BLaER1 treated with 17β-estradiol and CSF1 and Interleukin-3, amounts not matched to agents 10 nM and 100 nM (cell line): ENCODE results near the gene CDK19.

Source experiments
- H3K27ac ChIP-seq, 11 experiments: shearing (Covaris generic); formaldehyde crosslinking; 2 replicates each; pipeline ENCODE4 v1.8.1; 2022
- H3K27me3 ChIP-seq, 11 experiments: shearing (Covaris generic); formaldehyde crosslinking; 2 replicates each; pipeline ENCODE4 v1.8.1; 2022
- H3K36me3 ChIP-seq, 11 experiments: shearing (Covaris generic); formaldehyde crosslinking; 2 replicates each; pipeline ENCODE4 v1.8.1; 2022
- H3K4me1 ChIP-seq, 10 experiments: shearing (Covaris generic); formaldehyde crosslinking; 2 replicates each; pipeline ENCODE4 v1.8.1; 2022
- H3K4me2 ChIP-seq, 11 experiments: shearing (Covaris generic); formaldehyde crosslinking; 2 replicates each; pipeline ENCODE4 v1.8.1; 2022
- H3K4me3 ChIP-seq, 10 experiments: shearing (Covaris generic); formaldehyde crosslinking; 2 replicates each; pipeline ENCODE4 v1.8.1; 2022
- H3K9ac ChIP-seq, 11 experiments: shearing (Covaris generic); formaldehyde crosslinking; 2 replicates each; pipeline ENCODE4 v1.8.1; 2022
- H3K9me3 ChIP-seq, 11 experiments: shearing (Covaris generic); formaldehyde crosslinking; replicated peaks in 1 of 11; 2 replicates each; pipeline ENCODE4 v1.8.1; 2022
- H4K20me1 ChIP-seq, 11 experiments: shearing (Covaris generic); formaldehyde crosslinking; 2 replicates each; pipeline ENCODE4 v1.8.1; 2022
- Cebpa-rat ChIP-seq, 11 experiments: shearing (Covaris generic); IDR thresholded peaks; 2 replicates each; pipeline ENCODE4 v1.8.1; 2022

The CDK19 gene

DNA sequence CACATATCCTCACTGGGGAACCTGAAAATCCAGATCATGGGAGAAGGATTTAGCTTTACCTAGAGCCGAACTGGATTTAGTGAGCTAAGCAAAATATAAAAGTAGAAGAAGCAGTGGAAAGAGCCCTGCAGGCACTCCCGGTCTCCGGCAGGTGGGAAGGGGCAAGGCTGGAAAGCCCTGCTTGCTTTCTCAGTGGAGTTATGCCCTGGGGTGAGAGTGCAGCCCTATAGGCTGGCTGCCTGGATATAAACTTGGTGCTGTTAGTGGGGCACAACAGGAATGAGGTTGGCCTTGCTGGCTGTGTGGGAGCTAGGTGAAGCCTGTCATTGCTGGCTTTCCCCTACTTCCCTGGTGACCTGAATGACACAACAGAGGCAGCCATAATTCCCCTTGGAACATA lies 122.0 kb downstream of the CDK19 start:
- peaks cover 22 to 24% (median 22%) of the 10 kb centered on the region in 10 experiments for H3K4me1 ChIP-seq
- H3K9me3 ChIP-seq: peaks cover 30 to 49% (median 40%) of the 10 kb centered on the region in 11 experiments
- peaks cover 17 to 44% (median 36%) of the 10 kb centered on the region in 11 experiments for H3K36me3 ChIP-seq
- H3K4me2 ChIP-seq: no peak overlapping the region
- TF ChIP-seq Cebpa-rat (IDR thresholded peaks at IDR 0.05): no peak
- no peaks in the 10 kb centered on the region for H3K27me3 ChIP-seq
- H3K9ac ChIP-seq: no peak overlapping the region
- H3K27ac ChIP-seq: no peak overlapping the region
- no peak overlapping the region for H3K4me3 ChIP-seq
- peaks cover 20 to 25% (median 21%) of the 10 kb centered on the region in 11 experiments; a peak in 18 of 22 replicates for H4K20me1 ChIP-seq

DNA sequence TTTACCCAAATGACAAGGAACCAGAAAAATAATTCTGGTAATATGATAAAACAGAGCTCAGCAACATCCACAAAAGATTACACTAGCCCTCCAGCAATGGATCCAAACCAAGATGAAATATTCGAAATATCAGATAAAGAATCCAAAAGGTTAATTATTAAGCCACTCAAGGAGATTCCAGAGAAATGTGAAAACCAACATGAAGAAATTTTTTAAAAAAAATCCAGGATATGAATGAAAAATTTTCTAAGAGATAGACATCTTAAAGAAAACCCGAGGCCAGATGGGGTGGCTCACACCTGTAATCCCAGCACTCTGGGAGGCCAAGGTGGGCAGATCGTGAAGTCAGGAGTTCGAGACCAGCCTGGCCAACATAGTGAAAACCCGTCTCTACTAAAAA lies 124.4 kb downstream of the CDK19 start:
- no peak overlapping the region for H3K27ac ChIP-seq
- H3K36me3 ChIP-seq: peaks cover under 1 to 26% (median 15%) of the 10 kb centered on the region in 11 experiments; a peak in 13 of 22 replicates
- no peak overlapping the region for H3K4me3 ChIP-seq

DNA sequence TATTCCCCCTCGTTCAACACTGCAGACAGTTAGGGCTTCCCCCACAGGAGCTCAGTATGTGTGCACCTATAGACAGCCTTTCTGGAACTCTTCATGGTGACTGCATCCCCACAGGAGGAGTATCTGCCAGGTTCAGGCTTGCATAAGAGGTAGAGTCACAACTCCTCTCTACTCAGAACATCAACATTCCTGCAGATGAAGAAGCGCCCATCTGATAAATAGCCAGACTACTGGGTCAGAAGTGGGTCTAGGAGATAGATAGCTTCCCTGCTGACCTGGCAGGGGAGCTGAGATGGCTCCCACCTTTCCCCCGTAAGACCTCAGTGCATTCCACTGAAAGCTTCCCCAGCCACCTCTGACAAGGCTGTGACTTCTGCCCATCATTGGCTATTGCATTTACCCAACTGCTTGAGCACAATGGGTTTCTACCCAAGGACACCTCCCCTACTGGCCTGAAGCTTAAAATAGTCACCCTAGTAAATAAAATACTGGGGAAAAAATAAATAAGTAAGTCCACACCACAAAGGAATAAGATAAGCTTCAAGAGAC lies 125.1 kb downstream of the CDK19 start:
- peak overlapping the region; percentile 23 to 76 (median 63); a peak in 20 of 22 replicates for H3K4me2 ChIP-seq
- H3K36me3 ChIP-seq: peaks cover 0 to 26% (median 14%) of the 10 kb centered on the region in 11 experiments; a peak in 13 of 22 replicates
- no peak overlapping the region for H3K4me3 ChIP-seq
- no peak overlapping the region for H3K9ac ChIP-seq
- H3K4me1 ChIP-seq: peaks cover 36 to 47% (median 40%) of the 10 kb centered on the region in 10 experiments
- H3K27ac ChIP-seq: no peak overlapping the region
- H3K27me3 ChIP-seq: no peaks in the 10 kb centered on the region
- peaks cover 20 to 28% (median 24%) of the 10 kb centered on the region in 11 experiments; a peak in 18 of 22 replicates for H4K20me1 ChIP-seq
- TF ChIP-seq Cebpa-rat (IDR thresholded peaks at IDR 0.05): no peak
- peaks cover 12 to 21% (median 17%) of the 10 kb centered on the region in 11 experiments; a peak in 18 of 22 replicates for H3K9me3 ChIP-seq

More for the DNA sequence above, 124.4 kb downstream of the CDK19 start:
- Histone ChIP-seq H3K4me1 (peaks cover 36 to 46% (median 40%) of the 10 kb centered on the region in 10 experiments), H3K4me2 (no peak overlapping the region), H3K9me3 (peaks cover 12 to 25% (median 19%) of the 10 kb centered on the region in 11 experiments; a peak in 18 of 22 replicates), H3K9ac (no peak overlapping the region), H3K27me3 (no peaks in the 10 kb centered on the region), H4K20me1 (peaks cover 20 to 28% (median 24%) of the 10 kb centered on the region in 11 experiments; a peak in 18 of 22 replicates)
- TF ChIP-seq Cebpa-rat (IDR thresholded peaks at IDR 0.05): no peak

DNA sequence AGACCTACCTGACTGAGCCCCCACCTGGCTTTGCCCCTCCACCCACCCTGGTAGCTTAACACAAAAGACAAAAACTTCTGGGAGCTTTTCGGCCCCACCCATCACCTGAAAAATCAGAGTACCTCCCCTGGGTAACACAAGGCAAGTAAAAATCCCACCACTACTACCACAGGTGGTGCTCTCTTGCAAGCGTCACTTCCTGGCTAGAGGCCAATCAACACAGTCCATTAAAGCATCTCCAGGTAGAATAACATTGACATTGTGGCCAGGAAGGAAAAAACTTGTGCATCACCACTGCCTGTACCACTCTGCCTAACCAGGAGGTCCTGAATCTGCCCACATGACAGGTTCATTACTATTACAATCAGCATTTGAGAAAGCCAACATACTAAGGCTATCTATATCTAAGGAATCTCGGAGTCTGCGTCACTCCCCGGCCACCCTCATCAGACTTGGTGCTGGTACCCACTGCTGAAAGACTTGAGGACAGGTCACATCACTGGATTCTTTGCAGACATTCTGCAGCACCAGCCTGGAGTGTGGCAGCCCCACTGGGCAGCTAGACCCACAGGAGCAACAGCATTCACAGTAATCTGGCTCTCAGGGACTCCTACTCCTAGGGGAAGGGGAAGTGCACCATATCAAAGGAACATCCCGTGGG lies 125.9 kb downstream of the CDK19 start:
- Histone ChIP-seq H3K9me3 (peaks cover 4 to 13% (median 10%) of the 10 kb centered on the region in 11 experiments; a peak in 16 of 22 replicates), H3K27me3 (no peaks in the 10 kb centered on the region), H3K9ac (no peak overlapping the region), H3K27ac (no peak overlapping the region), H4K20me1 (peaks cover 20 to 28% (median 24%) of the 10 kb centered on the region in 11 experiments; a peak in 18 of 22 replicates), H3K4me1 (peaks cover 36 to 47% (median 40%) of the 10 kb centered on the region in 10 experiments), H3K4me2 (peak overlapping the region; percentile 23 to 76 (median 63); a peak in 21 of 22 replicates), H3K36me3 (peaks cover 0 to 23% (median 14%) of the 10 kb centered on the region in 11 experiments; a peak in 14 of 22 replicates), H3K4me3 (no peak overlapping the region)
- TF ChIP-seq Cebpa-rat (IDR thresholded peaks at IDR 0.05): no peak

DNA sequence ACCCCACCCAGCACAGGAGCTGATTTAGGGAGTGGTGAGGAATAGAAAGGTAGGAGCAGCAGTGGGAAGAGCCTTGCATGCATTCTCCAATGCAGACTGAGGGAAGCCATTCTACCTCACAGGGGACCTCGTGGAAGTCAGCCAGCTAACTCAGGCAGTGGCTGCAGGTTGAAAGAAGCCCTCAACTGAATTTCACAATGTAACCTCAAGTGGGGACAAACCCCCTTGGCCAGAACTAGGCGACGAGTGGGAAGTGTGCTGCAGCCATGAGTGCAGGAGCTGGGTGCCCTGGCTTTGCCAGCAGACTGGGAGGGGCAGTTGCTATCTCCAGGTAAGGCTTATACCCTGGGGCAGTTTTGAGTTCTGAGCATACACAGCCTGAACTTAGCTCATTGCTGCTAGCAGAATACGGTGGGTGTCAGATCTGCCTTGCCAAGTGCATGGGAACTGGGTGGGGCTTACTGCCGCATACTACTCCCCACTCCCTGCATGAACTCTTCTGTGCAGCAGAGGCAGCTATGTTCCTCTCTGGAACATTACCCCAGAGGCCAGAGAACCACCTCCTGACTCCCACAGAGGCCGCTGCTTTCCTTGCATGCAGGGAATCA lies 126.5 kb downstream of the CDK19 start:
- H3K4me3 ChIP-seq: no peak overlapping the region
- H3K4me1 ChIP-seq: peaks cover 36 to 47% (median 40%) of the 10 kb centered on the region in 10 experiments
- H3K9ac ChIP-seq: no peak overlapping the region
- H3K27ac ChIP-seq: no peak overlapping the region
- peak overlapping the region; percentile 1 to 78 (median 64); a peak in 19 of 22 replicates for H3K4me2 ChIP-seq
- no peaks in the 10 kb centered on the region for H3K27me3 ChIP-seq
- H4K20me1 ChIP-seq: peaks cover 20 to 28% (median 24%) of the 10 kb centered on the region in 11 experiments; a peak in 18 of 22 replicates
- H3K9me3 ChIP-seq: peaks cover under 1 to 8% (median 4%) of the 10 kb centered on the region in 11 experiments; a peak in 12 of 22 replicates
- peaks cover 0 to 23% (median 13%) of the 10 kb centered on the region in 11 experiments; a peak in 14 of 22 replicates for H3K36me3 ChIP-seq
- no peak for TF ChIP-seq Cebpa-rat (IDR thresholded peaks at IDR 0.05)

DNA sequence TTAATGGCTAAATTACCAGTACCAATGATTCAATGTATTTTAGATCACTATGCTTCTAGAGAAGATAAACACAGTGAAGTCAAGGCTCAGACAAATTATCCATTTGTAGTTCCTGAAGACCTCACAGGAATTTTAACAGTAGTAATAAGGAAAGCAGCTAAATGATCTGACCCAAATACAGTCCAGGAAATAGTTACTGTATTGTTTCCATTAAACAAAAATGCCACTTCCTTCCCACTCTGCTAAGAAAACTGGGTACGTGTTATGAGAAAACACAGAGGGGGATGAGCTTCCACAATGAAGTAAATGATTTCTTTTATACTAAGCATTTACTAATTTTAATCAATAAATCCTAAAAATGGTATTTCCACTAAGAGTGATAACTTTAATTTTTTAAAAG lies 127.9 kb downstream of the CDK19 start:
- Histone ChIP-seq H3K36me3 (peaks cover 0 to 10% (median under 1%) of the 10 kb centered on the region in 11 experiments; a peak in 5 of 22 replicates), H3K9ac (peak overlapping the region in 3 of 11 experiments; percentile 2 to 19 (median 5); a peak in 2 of 22 replicates), H4K20me1 (peaks cover 20 to 29% (median 24%) of the 10 kb centered on the region in 11 experiments; a peak in 18 of 22 replicates), H3K9me3 (no peaks in the 10 kb centered on the region), H3K4me2 (peak overlapping the region; percentile 33 to 78 (median 65)), H3K27me3 (no peaks in the 10 kb centered on the region), H3K27ac (peak overlapping the region in 7 of 11 experiments; percentile 10 to 49 (median 35); a peak in 11 of 22 replicates), H3K4me3 (no peak overlapping the region; a peak in 1 of 20 replicates), H3K4me1 (peaks cover 39 to 53% (median 40%) of the 10 kb centered on the region in 10 experiments)
- no peak for TF ChIP-seq Cebpa-rat (IDR thresholded peaks at IDR 0.05)

DNA sequence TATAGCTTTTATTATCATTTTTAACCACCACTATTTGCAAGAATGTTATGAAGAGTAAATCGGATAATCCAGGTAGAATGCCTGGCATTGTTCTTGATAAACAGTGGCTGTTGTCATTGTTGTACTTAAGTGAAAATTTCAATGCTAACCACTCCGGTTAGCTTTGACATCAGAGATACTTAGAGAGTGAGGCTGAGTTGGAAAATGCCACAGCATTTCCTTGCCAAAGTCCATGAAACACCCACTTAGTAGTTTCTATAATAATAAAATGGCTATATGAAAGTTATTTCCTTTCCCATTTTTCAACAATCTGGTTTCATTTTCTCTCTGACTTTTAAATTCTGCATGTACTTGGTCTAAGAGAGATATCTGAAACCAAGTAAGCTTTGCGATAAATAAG lies 132.0 kb downstream of the CDK19 start:
- Histone ChIP-seq H3K4me1 (peaks cover 16 to 32% (median 20%) of the 10 kb centered on the region in 10 experiments), H3K36me3 (peaks cover 0 to 11% (median 6%) of the 10 kb centered on the region in 11 experiments; a peak in 9 of 22 replicates), H4K20me1 (peaks cover 0 to 7% (median 3%) of the 10 kb centered on the region in 11 experiments; a peak in 9 of 22 replicates), H3K4me3 (no peak overlapping the region), H3K9me3 (no peaks in the 10 kb centered on the region), H3K27me3 (no peaks in the 10 kb centered on the region), H3K4me2 (no peak overlapping the region), H3K27ac (no peak overlapping the region), H3K9ac (no peak overlapping the region)
- TF ChIP-seq Cebpa-rat (IDR thresholded peaks at IDR 0.05): no peak

DNA sequence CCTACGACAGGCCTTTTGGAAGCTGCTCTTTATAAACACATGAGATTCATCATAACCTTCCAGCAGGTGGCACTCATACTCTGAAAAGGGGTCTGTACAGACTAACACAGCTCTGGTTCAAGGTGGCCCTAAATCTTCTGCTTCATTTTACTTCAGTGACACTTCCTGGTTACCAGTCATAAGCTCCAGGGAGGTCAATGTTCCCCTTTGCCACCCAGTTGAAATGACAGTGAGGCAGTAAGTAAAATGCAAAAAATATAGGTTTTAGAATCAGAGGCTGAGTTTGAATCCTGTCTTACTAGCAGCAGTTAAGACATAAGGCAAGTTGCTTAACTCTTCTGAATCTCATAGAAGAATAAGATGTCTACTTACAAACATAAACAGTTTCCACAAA lies 132.8 kb downstream of the CDK19 start:
- peaks cover 8 to 24% (median 12%) of the 10 kb centered on the region in 10 experiments for H3K4me1 ChIP-seq
- H3K9ac ChIP-seq: no peak overlapping the region
- no peaks in the 10 kb centered on the region for H3K27me3 ChIP-seq
- peak overlapping the region in 2 of 11 experiments; percentile 4 to 27; a peak in 2 of 22 replicates for H3K4me2 ChIP-seq
- no peak overlapping the region for H3K27ac ChIP-seq
- H4K20me1 ChIP-seq: peaks cover 0 to 6% (median 0%) of the 10 kb centered on the region in 11 experiments; a peak in 2 of 22 replicates
- no peak overlapping the region for H3K4me3 ChIP-seq
- H3K9me3 ChIP-seq: no peaks in the 10 kb centered on the region
- TF ChIP-seq Cebpa-rat (IDR thresholded peaks at IDR 0.05): no peak
- H3K36me3 ChIP-seq: peaks cover 0 to 16% (median 11%) of the 10 kb centered on the region in 11 experiments; a peak in 11 of 22 replicates
